Measurements from ENCODE around the gene IL34. TPM values are rescaled to one million over a fixed set of nuclear protein-coding genes. Genes with fewer than 3 reads are reported as not detected.

The IL34 gene
- total and polyA plus RNA-seq, 2 experiments from 2014 or later, result not detected

DNA sequence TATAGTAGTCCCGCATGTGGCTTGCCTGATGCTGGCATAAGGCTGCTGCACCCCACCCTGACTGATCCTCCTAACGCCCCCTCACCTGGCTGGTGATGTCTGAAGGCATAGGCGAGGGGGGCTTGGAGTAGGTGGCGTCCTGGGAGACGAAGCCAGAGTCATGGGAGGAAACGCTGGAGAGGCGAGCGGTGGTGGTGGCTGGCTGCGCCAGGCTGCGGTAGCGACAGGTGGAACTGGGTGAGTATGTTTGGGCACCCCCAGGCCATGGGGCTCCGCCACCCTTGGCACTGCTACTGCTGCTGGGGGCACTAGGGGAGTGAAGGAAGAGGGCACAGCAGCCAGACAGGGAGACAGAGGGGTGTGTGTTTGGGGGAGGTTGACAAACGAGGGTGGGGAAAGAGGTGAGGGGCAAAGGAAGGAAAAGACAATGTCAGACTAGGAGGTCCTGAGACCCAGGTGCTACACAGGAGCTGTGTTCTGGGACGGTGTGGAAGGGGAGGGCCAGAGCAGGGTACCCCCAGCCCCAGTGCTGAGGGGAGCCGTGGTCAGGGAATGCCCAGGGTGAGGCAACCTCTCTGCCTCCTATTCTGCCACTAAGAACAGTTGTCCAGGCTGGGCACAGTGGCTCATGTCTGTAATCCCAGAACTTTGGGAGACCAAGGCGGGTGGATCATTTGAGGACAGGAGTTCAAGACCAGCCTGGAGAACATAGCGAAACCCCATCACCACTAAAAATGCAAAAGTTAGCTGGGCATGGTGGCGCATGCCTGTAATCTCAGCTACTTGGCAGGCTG is 28.1 kb downstream of the IL34 start:
- H3K27me3 ChIP-seq, result no peaks in the 10 kb centered on the region
- DNase-seq (ENCODE audit: low read depth in 1 of 2, low spot score in 1 of 2), result no peak
- TF ChIP-seq CTCF (IDR thresholded peaks at IDR 0.05; ENCODE audit: low read depth, low read length), result no peak
- no peak overlapping the region for H3K4me3 ChIP-seq
- no peaks in the 10 kb centered on the region for H3K9me3 ChIP-seq (ENCODE audit: low read depth)
- no peaks in the 10 kb centered on the region for H3K4me1 ChIP-seq (ENCODE audit: low read depth)
- no peak overlapping the region for H3K27ac ChIP-seq
- peaks cover 68% of the 10 kb centered on the region for H3K36me3 ChIP-seq

DNA sequence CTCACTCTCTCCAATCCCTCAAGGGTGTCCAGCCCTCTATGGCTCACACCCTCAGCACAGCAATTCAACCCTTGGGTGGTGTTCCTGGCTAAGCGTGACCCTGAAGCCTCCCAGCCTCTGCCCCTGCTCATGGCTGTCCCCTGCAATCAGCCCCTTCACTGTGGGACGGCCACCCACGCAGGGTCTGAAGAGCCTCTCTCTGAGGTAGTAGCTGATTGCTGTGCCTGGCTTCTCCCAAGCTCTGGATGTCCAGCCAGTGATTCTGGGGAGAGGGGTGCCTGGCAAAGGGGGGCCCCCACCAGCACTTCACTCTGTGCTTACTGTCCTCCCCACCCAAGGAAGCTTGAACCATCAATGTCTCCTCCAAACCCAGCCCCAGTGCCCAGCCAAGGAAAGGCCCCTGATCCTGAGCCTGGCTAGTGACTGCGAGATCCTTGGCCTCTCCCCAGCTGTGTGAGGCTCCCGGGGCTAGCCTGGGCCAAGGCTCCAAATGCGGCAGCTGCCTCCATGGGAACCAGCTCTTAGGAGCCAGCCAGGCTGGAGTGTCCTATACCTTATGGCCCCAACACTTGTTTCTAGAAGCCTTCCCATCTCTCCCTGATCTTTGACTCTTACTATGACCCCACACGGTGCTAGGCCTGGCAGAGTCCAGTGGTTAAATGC is 29.6 kb downstream of the IL34 start:
- TF ChIP-seq CTCF (IDR thresholded peaks at IDR 0.05; ENCODE audit: low read depth, low read length), result no peak
- Histone ChIP-seq H3K4me1 (ENCODE audit: low read depth) (no peaks in the 10 kb centered on the region), H3K4me3 (no peak overlapping the region), H3K9me3 (ENCODE audit: low read depth) (no peaks in the 10 kb centered on the region), H3K27ac (no peak overlapping the region), H3K36me3 (peaks cover 66% of the 10 kb centered on the region), H3K27me3 (no peaks in the 10 kb centered on the region)
- DNase-seq (ENCODE audit: low read depth in 1 of 2, low spot score in 1 of 2), result no peak

DNA sequence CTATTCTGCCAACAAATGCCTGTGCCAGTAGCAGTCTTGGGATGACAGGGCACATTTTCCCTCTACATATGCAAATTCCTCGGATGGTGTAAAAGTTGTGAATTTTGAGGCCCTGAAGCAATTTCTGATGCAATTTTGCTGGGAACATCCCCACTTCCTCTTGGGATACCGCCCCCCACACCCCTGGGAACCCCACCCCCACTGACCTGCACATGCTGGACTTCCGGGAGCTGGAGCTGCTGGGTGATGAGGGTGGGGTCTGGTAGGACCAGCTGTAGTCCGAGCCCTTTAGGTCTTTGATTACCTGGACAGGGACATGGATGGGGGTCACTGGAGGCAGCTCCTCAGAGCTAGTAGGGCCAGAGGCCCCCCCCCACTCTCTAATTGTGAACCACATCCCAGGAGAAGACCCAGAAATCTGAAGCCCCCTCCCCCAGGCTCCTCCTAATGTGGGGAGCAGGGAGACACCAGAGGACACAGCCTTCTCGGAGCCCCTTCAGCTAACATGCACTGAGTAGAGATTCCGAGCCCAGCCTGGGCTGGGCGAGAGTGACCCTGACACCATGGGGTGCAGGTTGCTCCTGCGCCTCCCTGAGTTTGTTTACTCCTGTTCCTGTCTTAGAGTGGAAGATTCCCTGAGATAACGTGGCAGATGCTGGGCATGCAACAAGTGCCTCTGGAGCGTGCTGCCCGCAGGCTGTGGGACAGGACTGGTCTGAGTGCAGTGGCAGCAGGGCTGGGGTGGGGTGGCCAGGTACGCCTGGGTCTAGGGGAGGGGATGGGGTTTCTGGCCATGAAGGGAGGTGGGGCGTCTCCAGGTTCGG is 30.5 kb downstream of the IL34 start:
- H3K9me3 ChIP-seq (ENCODE audit: low read depth), result no peaks in the 10 kb centered on the region
- H3K27me3 ChIP-seq, result no peaks in the 10 kb centered on the region
- H3K27ac ChIP-seq, result no peak overlapping the region
- H3K4me3 ChIP-seq, result no peak overlapping the region
- no peaks in the 10 kb centered on the region for H3K4me1 ChIP-seq (ENCODE audit: low read depth)
- no peak for TF ChIP-seq CTCF (IDR thresholded peaks at IDR 0.05; ENCODE audit: low read depth, low read length)
- H3K36me3 ChIP-seq, result peaks cover 58% of the 10 kb centered on the region
- DNase-seq (ENCODE audit: low read depth in 1 of 2, low spot score in 1 of 2), result no peak

GRCh38 chr16:70677499-70678120 is 31.3 kb downstream of the IL34 start:
- no peak overlapping the region for H3K4me3 ChIP-seq
- no peak overlapping the region for H3K27ac ChIP-seq
- peaks cover 57% of the 10 kb centered on the region for H3K36me3 ChIP-seq
- DNase-seq (ENCODE audit: low read depth in 1 of 2, low spot score in 1 of 2), result no peak
- H3K4me1 ChIP-seq (ENCODE audit: low read depth), result no peaks in the 10 kb centered on the region
- H3K9me3 ChIP-seq (ENCODE audit: low read depth), result no peaks in the 10 kb centered on the region
- no peaks in the 10 kb centered on the region for H3K27me3 ChIP-seq
- no peak for TF ChIP-seq CTCF (IDR thresholded peaks at IDR 0.05; ENCODE audit: low read depth, low read length)

Data from cardiac muscle cell (in vitro differentiated cells and primary cell).